Suprapubic skin (tissue), 4 donors: ENCODE measurements around the gene DUS2. TPM values are rescaled to one million over a fixed set of nuclear protein-coding genes. Genes with fewer than 3 reads are reported as not detected.

Experiments used
- DNase-seq, 2 donors: peaks; one replicate each; pipeline ENCODE4 v3.0.0-alpha.2; 2019; ENCODE audit warnings: low spot score in 2 of 2
- H3K27ac ChIP-seq: fragments of 200-600 bp; sonication (generic); one replicate; pipeline ENCODE4 v1.5.1; 2019
- H3K27me3 ChIP-seq: fragments of 200-600 bp; sonication (generic); one replicate; pipeline ENCODE4 v1.5.1; 2019
- H3K36me3 ChIP-seq: fragments of 200-600 bp; sonication (generic); one replicate; pipeline ENCODE4 v1.5.1; 2019
- H3K4me1 ChIP-seq: fragments of 200-600 bp; sonication (generic); one replicate; pipeline ENCODE4 v1.5.1; 2019
- H3K4me3 ChIP-seq: fragments of 200-600 bp; sonication (generic); one replicate; pipeline ENCODE4 v1.5.1; 2019; ENCODE audit warnings: mild to moderate bottlenecking
- H3K9me3 ChIP-seq: fragments of 200-600 bp; sonication (generic); one replicate; pipeline ENCODE4 v1.5.1; 2019
- EP300 ChIP-seq: sonication (generic); formaldehyde crosslinking; IDR thresholded peaks from one replicate; pipeline ENCODE4 v1.6.1; 2017; ENCODE audit warnings: antibody characterized with exemption
- POLR2A ChIP-seq, 2 donors: fragments of 450-650 bp; IDR thresholded peaks; one replicate each; pipeline ENCODE4 v1.6.1; 2017; ENCODE audit warnings: antibody characterized with exemption in 2 of 2, mild to moderate bottlenecking in 2 of 2, moderate library complexity in 2 of 2
- POLR2AphosphoS5 ChIP-seq, 3 donors: sonication (generic); formaldehyde crosslinking; IDR thresholded peaks; one replicate each; pipeline ENCODE4 v1.6.1; 2017; ENCODE audit warnings: antibody characterized with exemption in 3 of 3
- WGBS: methylation state at CpG from one replicate; pipeline ENCODE4 v1.1.5; 2018; 5-methylcytosine and 5-hydroxymethylcytosine counted together
- total RNA-seq, 4 donors: library from RNA; depleted of rRNA; stranded (reverse); fragments of >200 nt; gene quantifications; one replicate each; pipeline ENCODE4 v1.1.0, GENCODE V29; 2016
- TF ChIP-seq, protein P1 (sequence below), 2 donors: fragments of 200-600 bp in 1 of 2; fragments of 450-650 bp in 1 of 2; sonication (generic) in 1 of 2; IDR thresholded peaks; one replicate each; pipeline ENCODE4 v1.5.1; 2016 to 2019; ENCODE audit warnings: antibody characterized with exemption in 2 of 2, mild to moderate bottlenecking in 1 of 2, moderate library complexity in 1 of 2

DUS2 gene
- total RNA-seq, 4 donors from 2014 or later = 14.4 to 21.6 (median 15.5) TPM

DNA sequence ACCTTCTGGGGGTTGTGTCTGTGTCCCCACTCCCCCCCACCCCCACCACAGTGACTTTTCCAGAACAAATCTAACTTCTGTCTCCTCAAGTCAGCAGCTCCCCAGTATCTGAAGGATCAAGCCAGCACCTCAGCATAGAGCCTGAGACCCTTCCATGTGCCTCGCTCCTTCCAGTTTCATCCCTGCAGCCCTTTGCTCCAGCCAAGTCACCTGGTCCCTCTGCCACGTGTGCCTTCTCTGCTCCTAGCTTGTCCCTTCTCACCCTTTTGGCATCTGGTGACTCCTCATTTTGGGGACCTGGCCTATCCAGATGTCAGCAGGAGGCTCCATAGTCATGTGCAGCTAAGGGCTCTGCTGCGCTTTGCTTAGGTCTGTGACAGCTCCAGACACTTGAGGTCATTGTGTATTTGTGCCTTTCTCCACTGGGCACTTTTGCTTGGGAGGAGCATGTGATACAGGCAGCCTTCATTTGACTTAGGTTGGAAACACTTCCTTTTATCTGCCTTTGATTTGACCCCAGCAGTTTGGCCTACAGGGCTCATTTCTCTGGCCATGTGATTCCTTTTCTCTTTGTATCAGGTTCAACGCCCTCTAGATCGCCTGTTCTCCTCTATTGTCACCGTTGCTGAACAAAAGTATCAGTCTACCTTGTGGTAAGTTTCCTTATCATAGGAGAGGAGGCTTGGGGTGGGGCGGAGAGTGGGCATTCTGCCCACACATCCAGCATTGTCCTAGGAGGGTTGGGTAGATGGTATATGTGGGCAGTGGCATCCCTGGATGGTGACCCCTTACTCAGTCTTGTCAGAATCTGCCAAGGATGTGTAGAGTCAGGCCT lies 55.0 kb downstream of the DUS2 start:
- TF ChIP-seq POLR2AphosphoS5 (IDR thresholded peaks at IDR 0.05) (no peak), POLR2A (IDR thresholded peaks at IDR 0.05) (no peak)
- TF ChIP-seq, protein P1, sequence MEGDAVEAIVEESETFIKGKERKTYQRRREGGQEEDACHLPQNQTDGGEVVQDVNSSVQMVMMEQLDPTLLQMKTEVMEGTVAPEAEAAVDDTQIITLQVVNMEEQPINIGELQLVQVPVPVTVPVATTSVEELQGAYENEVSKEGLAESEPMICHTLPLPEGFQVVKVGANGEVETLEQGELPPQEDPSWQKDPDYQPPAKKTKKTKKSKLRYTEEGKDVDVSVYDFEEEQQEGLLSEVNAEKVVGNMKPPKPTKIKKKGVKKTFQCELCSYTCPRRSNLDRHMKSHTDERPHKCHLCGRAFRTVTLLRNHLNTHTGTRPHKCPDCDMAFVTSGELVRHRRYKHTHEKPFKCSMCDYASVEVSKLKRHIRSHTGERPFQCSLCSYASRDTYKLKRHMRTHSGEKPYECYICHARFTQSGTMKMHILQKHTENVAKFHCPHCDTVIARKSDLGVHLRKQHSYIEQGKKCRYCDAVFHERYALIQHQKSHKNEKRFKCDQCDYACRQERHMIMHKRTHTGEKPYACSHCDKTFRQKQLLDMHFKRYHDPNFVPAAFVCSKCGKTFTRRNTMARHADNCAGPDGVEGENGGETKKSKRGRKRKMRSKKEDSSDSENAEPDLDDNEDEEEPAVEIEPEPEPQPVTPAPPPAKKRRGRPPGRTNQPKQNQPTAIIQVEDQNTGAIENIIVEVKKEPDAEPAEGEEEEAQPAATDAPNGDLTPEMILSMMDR (IDR thresholded peaks at IDR 0.05) = no peak
- WGBS = 90% methylated on average over 7 of the region's 7 CpGs
- Histone ChIP-seq H3K27ac (peak overlapping the region; percentile 0), H3K4me1 (peaks cover 42% of the 10 kb centered on the region), H3K4me3 (no peak overlapping the region), H3K9me3 (no peaks in the 10 kb centered on the region), H3K27me3 (no peaks in the 10 kb centered on the region), H3K36me3 (peaks cover 52% of the 10 kb centered on the region)
- no peak for DNase-seq

DNA sequence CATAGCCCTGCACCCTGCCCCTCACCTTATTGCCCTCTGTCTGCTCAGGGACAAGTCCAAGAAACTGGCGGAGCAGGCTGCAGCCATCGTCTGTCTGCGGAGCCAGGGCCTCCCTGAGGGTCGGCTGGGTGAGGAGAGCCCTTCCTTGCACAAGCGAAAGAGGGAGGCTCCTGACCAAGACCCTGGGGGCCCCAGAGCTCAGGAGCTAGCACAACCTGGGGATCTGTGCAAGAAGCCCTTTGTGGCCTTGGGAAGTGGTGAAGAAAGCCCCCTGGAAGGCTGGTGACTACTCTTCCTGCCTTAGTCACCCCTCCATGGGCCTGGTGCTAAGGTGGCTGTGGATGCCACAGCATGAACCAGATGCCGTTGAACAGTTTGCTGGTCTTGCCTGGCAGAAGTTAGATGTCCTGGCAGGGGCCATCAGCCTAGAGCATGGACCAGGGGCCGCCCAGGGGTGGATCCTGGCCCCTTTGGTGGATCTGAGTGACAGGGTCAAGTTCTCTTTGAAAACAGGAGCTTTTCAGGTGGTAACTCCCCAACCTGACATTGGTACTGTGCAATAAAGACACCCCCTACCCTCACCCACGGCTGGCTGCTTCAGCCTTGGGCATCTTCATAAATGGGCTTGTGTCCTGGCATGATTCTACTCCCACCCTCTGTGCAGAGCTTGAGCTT lies 55.8 kb downstream of the DUS2 start:
- Histone ChIP-seq H3K4me3 (no peak overlapping the region), H3K27me3 (no peaks in the 10 kb centered on the region), H3K4me1 (peaks cover 50% of the 10 kb centered on the region), H3K36me3 (peaks cover 47% of the 10 kb centered on the region), H3K27ac (peak overlapping the region; percentile 0), H3K9me3 (no peaks in the 10 kb centered on the region)
- 86% methylated on average over 1 of the region's 8 CpGs for WGBS
- TF ChIP-seq EP300 (no peak), POLR2AphosphoS5 (IDR thresholded peaks at IDR 0.05) (no peak), POLR2A (IDR thresholded peaks at IDR 0.05) (no peak)
- TF ChIP-seq, protein P1 (IDR thresholded peaks at IDR 0.05) = no peak
- no peak for DNase-seq

DNA sequence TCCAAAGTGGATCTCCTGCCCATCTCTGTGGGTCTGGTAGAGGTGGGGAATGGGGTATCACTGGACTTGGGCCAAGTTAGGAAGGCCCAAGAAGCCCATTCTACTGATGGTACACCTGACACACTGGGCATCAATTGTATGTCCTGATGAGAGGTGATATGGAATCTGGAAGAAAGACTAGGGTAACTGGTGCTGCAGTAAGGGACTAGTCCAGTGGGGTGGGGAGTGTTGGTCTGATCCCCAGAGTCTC lies 56.2 kb downstream of the DUS2 start:
- no peak for DNase-seq
- Histone ChIP-seq H3K27me3 (no peaks in the 10 kb centered on the region), H3K9me3 (no peaks in the 10 kb centered on the region), H3K4me3 (no peak overlapping the region), H3K4me1 (peaks cover 54% of the 10 kb centered on the region), H3K27ac (no peak overlapping the region), H3K36me3 (peaks cover 42% of the 10 kb centered on the region)
- TF ChIP-seq, protein P1 (IDR thresholded peaks at IDR 0.05) = no peak
- no peak for TF ChIP-seq POLR2AphosphoS5 (IDR thresholded peaks at IDR 0.05)
- TF ChIP-seq EP300 = no peak
- no peak for TF ChIP-seq POLR2A (IDR thresholded peaks at IDR 0.05)

DNA sequence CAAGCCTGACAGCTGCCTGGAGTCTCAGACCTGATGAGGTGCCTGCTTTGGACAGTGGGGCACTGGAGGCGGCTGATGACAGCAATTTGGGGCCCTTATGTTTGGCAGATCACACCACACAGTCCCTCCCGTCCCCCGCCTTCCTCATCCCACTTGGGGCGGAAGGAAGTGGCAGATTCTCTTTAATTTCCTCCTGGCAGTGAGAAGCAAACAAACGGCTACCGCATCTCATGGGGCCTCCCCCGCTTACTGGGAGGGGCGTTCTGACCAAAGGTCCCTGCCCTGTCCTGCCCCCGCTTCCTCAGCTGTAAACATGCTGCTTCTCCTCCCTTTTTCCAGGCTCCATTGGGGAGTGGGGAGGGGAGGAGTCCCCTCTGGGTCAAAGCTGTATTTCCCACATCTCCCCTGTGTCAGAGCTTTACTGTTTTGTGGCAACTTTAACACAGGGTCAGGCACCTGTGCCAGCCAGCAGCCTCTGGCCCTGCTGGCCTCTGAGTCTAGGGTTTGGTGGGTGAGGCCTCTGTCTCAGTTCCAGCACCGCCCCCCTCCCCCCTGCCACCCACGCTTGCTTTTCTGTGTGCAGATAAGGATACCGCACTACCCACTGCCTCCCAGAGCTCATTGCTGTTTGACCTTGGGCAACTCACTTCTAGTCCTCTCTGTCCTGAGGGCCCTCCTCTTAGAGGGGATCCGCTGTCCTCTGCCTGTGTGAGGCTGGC lies 56.7 kb downstream of the DUS2 start:
- H3K27ac ChIP-seq = peak overlapping the region; percentile 73
- H3K4me3 ChIP-seq = no peak overlapping the region
- peak; percentile 82 to 87 for DNase-seq
- H3K27me3 ChIP-seq = no peaks in the 10 kb centered on the region
- peaks cover 59% of the 10 kb centered on the region for H3K4me1 ChIP-seq
- WGBS = 44% methylated on average over 13 of the region's 13 CpGs
- H3K36me3 ChIP-seq = peaks cover 39% of the 10 kb centered on the region
- TF ChIP-seq POLR2AphosphoS5 (IDR thresholded peaks at IDR 0.05) (no peak), EP300 (no peak), POLR2A (IDR thresholded peaks at IDR 0.05) (no peak)
- TF ChIP-seq, protein P1 (IDR thresholded peaks at IDR 0.05) = no peak
- H3K9me3 ChIP-seq = no peaks in the 10 kb centered on the region
